K562 (cell line): ENCODE measurements around the gene TMEFF1. TPM values are rescaled to one million over a fixed set of nuclear protein-coding genes. Genes with fewer than 3 reads are reported as not detected.

Experiments used
- ATAC-seq: fragments of 200-7000 bp; cut with Tn5 transposase; 3 replicates; pipeline ENCODE4 v1.9.1; 2020; ENCODE audit warnings: moderate library complexity
- BruUV-seq: library from RNA; stranded (reverse); fragments of 400-500 nt; replicated peaks from 2 replicates; lab custom pipeline; 2021; lab: Mats Ljungman, UMichigan
- CTCF ChIA-PET: fragments of 300-600 bp; formaldehyde crosslinking; extraction: SDS; loops from one replicate; lab custom pipeline; 2021; ENCODE audit warnings: low intra/inter-chr PET ratio; lab: Yijun Ruan, JAX
- POLR2A ChIA-PET: fragments of 300-600, 350-650 bp; sonication (Branson Sonifier 250); formaldehyde crosslinking; extraction: SDS; loops from one replicate; lab custom pipeline; 2021; ENCODE audit warnings: antibody characterized with exemption, inconsistent platforms; lab: Yijun Ruan, JAX
- DNase-seq, 4 experiments: peaks; one replicate each; pipeline versions ENCODE4 v3.0.0 to v3.0.0-alpha.2; 2011 to 2018; ENCODE audit warnings: low spot score in 3 of 4, mixed read lengths in 3 of 4; ENCODE audit errors: extremely low read depth in 1 of 4
- FAIRE-seq: peaks from 2 replicates; lab custom pipeline; 2011; peaks lifted over from hg19 to GRCh38; lab: Jason Lieb, UNC
- H2AFZ ChIP-seq: 2 replicates; pipeline ENCODE4 v1.6.0; 2011; ENCODE audit warnings: low read depth, low read length, control low read depth, inconsistent platforms
- H3K27ac ChIP-seq: fragments of 200-600 bp; 3 replicates; pipeline ENCODE4 v1.8.0; 2011; ENCODE audit warnings: low read depth, mild to moderate bottlenecking, control low read depth, inconsistent platforms, low read length, moderate library complexity, mixed read lengths; ENCODE audit errors: extremely low read depth
- H3K27me3 ChIP-seq, 2 experiments: fragments of 300-600 bp in 1 of 2; 2 replicates in 1 of 2; 3 replicates in 1 of 2; pipeline versions ENCODE4 v1.6.0 to v1.8.0; 2011; ENCODE audit warnings: inconsistent platforms in 2 of 2, low read length in 2 of 2, mild to moderate bottlenecking in 1 of 2, mixed read lengths in 1 of 2, moderate library complexity in 1 of 2; ENCODE audit not compliant: control insufficient read depth in 2 of 2, insufficient read depth in 2 of 2
- H3K36me3 ChIP-seq: fragments of 300-600 bp; 3 replicates; pipeline ENCODE4 v1.8.0; 2011; ENCODE audit warnings: mild to moderate bottlenecking, low read length, inconsistent platforms; ENCODE audit not compliant: control insufficient read depth, insufficient read depth
- H3K4me1 ChIP-seq, 2 experiments: fragments of 200-600 bp in 1 of 2; replicated peaks in 1 of 2; 2 replicates in 1 of 2; 3 replicates in 1 of 2; pipeline versions ENCODE4 v1.5.1 to v1.8.0; 2011; ENCODE audit warnings: inconsistent platforms in 2 of 2, low read length in 2 of 2, mild to moderate bottlenecking in 1 of 2, mixed read lengths in 1 of 2, moderate library complexity in 1 of 2; ENCODE audit not compliant: control insufficient read depth in 2 of 2, insufficient read depth in 2 of 2
- H3K4me2 ChIP-seq: 2 replicates; pipeline ENCODE4 v1.6.1; 2011; ENCODE audit warnings: low read length, control low read depth, inconsistent platforms, mixed read lengths; ENCODE audit not compliant: insufficient read depth
- H3K4me3 ChIP-seq: fragments of 200-600 bp; sonication (generic), shearing (Covaris generic); 2 replicates; pipeline ENCODE4 v1.5.1; 2016; ENCODE audit warnings: control low read depth, inconsistent platforms
- H3K79me2 ChIP-seq: fragments of 200-600 bp; 3 replicates; pipeline ENCODE4 v1.8.0; 2011; ENCODE audit warnings: low read length, inconsistent platforms; ENCODE audit not compliant: control insufficient read depth, insufficient read depth
- H3K9ac ChIP-seq, 2 experiments: 2 replicates each; pipeline versions ENCODE4 v1.6.0 to v1.6.1; 2011; ENCODE audit warnings: low read depth in 2 of 2, low read length in 2 of 2, control low read depth in 1 of 2, inconsistent platforms in 1 of 2, mild to moderate bottlenecking in 1 of 2, mixed read lengths in 1 of 2; ENCODE audit not compliant: insufficient read depth in 1 of 2
- H3K9me1 ChIP-seq: one replicate; pipeline ENCODE4 v1.6.0; 2011; ENCODE audit warnings: inconsistent platforms, mild to moderate bottlenecking, low read length, moderate library complexity; ENCODE audit not compliant: control insufficient read depth, insufficient read depth
- H3K9me3 ChIP-seq: replicated peaks from 2 replicates; pipeline ENCODE4 v1.5.1; 2011; ENCODE audit warnings: low read depth, low read length, inconsistent platforms; ENCODE audit not compliant: control insufficient read depth, insufficient read depth
- H4K20me1 ChIP-seq: replicated peaks from 2 replicates; pipeline ENCODE4 v1.6.1; 2011; ENCODE audit warnings: low read length, inconsistent platforms, mixed read lengths; ENCODE audit not compliant: control insufficient read depth, insufficient read depth
- ATF7 ChIP-seq: fragments of 450-650 bp; IDR thresholded peaks from 2 replicates; pipeline ENCODE4 v1.7.1; 2014; ENCODE audit warnings: mild to moderate bottlenecking, moderate library complexity
- BRCA1 ChIP-seq, 2 experiments: fragments of 450-650 bp in 1 of 2; sonication (generic) in 1 of 2; formaldehyde crosslinking in 1 of 2; IDR thresholded peaks; 2 replicates each; pipeline versions ENCODE4 v1.5.0 to v1.6.1; 2017 to 2020; ENCODE audit warnings: mild to moderate bottlenecking in 1 of 2, missing genetic modification reagents in 1 of 2
- KDM5B ChIP-seq: fragments of 200-600 bp; sonication (generic); IDR thresholded peaks from 2 replicates; pipeline ENCODE4 v1.6.1; 2012; ENCODE audit warnings: low read depth, mild to moderate bottlenecking, moderate library complexity, low read length, control low read depth, inconsistent platforms; ENCODE audit not compliant: insufficient replicate concordance
- KHSRP ChIP-seq: fragments of 450-650 bp; IDR thresholded peaks from 2 replicates; pipeline ENCODE4 v1.6.1; 2017
- KLF10 ChIP-seq: fragments of 250-450 bp; sonication (Bioruptor Pico); IDR thresholded peaks from 2 replicates; pipeline ENCODE4 v1.6.1; 2021; ENCODE audit warnings: matching md5 sums
- KLF6 ChIP-seq: fragments of 250-450 bp; sonication (Bioruptor Pico); IDR thresholded peaks from 2 replicates; pipeline ENCODE4 v1.4.0; 2020; ENCODE audit warnings: mild to moderate bottlenecking, moderate library complexity, borderline replicate concordance
- RBM14 ChIP-seq: fragments of 200-400 bp; formaldehyde crosslinking; IDR thresholded peaks from 2 replicates; pipeline ENCODE4 v1.6.1; 2018; ENCODE audit warnings: low read depth, mild to moderate bottlenecking, low read length, moderate library complexity, borderline replicate concordance; ENCODE audit not compliant: insufficient read depth
- SMAD1 ChIP-seq: fragments of 150-350 bp; IDR thresholded peaks from 2 replicates; pipeline ENCODE4 v1.6.1; 2014; ENCODE audit warnings: low read length, low read depth; ENCODE audit not compliant: partially characterized antibody
- SRSF1 ChIP-seq: fragments of 200-400 bp; formaldehyde crosslinking; IDR thresholded peaks from 2 replicates; pipeline ENCODE4 v1.6.1; 2017; ENCODE audit warnings: mild to moderate bottlenecking, low read depth, low read length, moderate library complexity
- TAF9B ChIP-seq: fragments of 450-650 bp; IDR thresholded peaks from 2 replicates; pipeline ENCODE4 v1.6.1; 2018; ENCODE audit warnings: mild to moderate bottlenecking; ENCODE audit not compliant: partially characterized antibody
- TEAD1 ChIP-seq, 2 experiments: fragments of 450-650 bp in 1 of 2; sonication (generic) in 1 of 2; formaldehyde crosslinking; IDR thresholded peaks; 2 replicates each; pipeline versions ENCODE4 v1.4.0 to v1.8.0; 2020 to 2022; ENCODE audit warnings: mild to moderate bottlenecking in 2 of 2, missing genetic modification reagents in 1 of 2
- U2AF2 ChIP-seq: fragments of 200-400 bp; formaldehyde crosslinking; optimal IDR thresholded peaks from 2 replicates; pipeline ENCODE3; 2017; ENCODE audit warnings: low read depth, mild to moderate bottlenecking, low read length
- ZBTB8A ChIP-seq: fragments of 450-650 bp; IDR thresholded peaks from 2 replicates; pipeline ENCODE4 v1.6.1; 2018; ENCODE audit warnings: mild to moderate bottlenecking, moderate library complexity; ENCODE audit not compliant: partially characterized antibody
- ZC3H8 ChIP-seq: fragments of 450-650 bp; IDR thresholded peaks from 2 replicates; pipeline ENCODE4 v1.6.1; 2017
- ZNF586 ChIP-seq: fragments of 450-650 bp; formaldehyde crosslinking; conservative IDR thresholded peaks from 2 replicates; pipeline ENCODE4 v1.4.0; 2020; ENCODE audit warnings: mild to moderate bottlenecking, moderate library complexity
- ZNF778 ChIP-seq: fragments of 450-650 bp; formaldehyde crosslinking; IDR thresholded peaks from 2 replicates; pipeline ENCODE4 v1.4.0; 2020; ENCODE audit warnings: mild to moderate bottlenecking, moderate library complexity
- WGBS: fragments of 100-300 bp; shearing (Covaris generic); methylation state at CpG from one replicate; pipeline ENCODE4 v1.1.6; 2016; ENCODE audit warnings: low coverage, mixed read lengths; ENCODE audit not compliant: insufficient coverage; ENCODE audit errors: missing lambda C conversion rate; 5-methylcytosine and 5-hydroxymethylcytosine counted together
- in situ Hi-C: fragments of 300-500 bp; cut with MboI; formaldehyde crosslinking; loops from 4 replicates; pipeline ENCODE4 v1.15.0; 2018; ENCODE audit warnings: inconsistent platforms, mixed read lengths
- intact Hi-C: fragments of 100-400 bp; cut with micrococcal nuclease; formaldehyde crosslinking; loops from 2 replicates; pipeline ENCODE4 v1.14.2; 2022
- polyA plus RNA-seq, 8 experiments: library from polyadenylated mRNA; depleted of rRNA in 4 of 8; stranded (reverse) in 5 of 8; unstranded in 3 of 8; fragments of >200 nt; fragmentation: Nextera tagmentation in 2 of 8; fragmentation: Illumina TruSeq in 1 of 8; extraction: Ambion mirVana in 2 of 8; extraction: Trizol in 1 of 8; gene quantifications; 2 replicates each; pipeline versions ENCODE4 v1.2.1 to v1.2.3, GENCODE V29; 2011 to 2014; ENCODE audit warnings: inconsistent platforms in 1 of 8, missing spikeins in 1 of 8
- total RNA-seq, 7 experiments: library from RNA; depleted of rRNA in 6 of 7; stranded (reverse); fragments of >200 nt in 6 of 7; fragmentation: Illumina TruSeq in 2 of 7; extraction: Trizol in 2 of 7; gene quantifications; 2 replicates each; pipeline versions ENCODE4 v1.2.1 to v1.2.3, GENCODE V29; 2011 to 2021; ENCODE audit warnings: low replicate concordance in 1 of 7
- TF ChIP-seq, protein P1 (sequence below): IDR thresholded peaks from 2 replicates; pipeline ENCODE4 v1.6.1; 2014; ENCODE audit warnings: antibody characterized with exemption
- TF ChIP-seq, protein P2 (sequence below): fragments of 250-450 bp; sonication (Bioruptor Pico); IDR thresholded peaks from 2 replicates; pipeline ENCODE4 v1.8.0; 2021; ENCODE audit warnings: moderate library complexity, mild to moderate bottlenecking, inconsistent platforms
- TF ChIP-seq, protein P3 (sequence below): IDR thresholded peaks from 2 replicates; pipeline ENCODE4 v1.6.1; 2016; ENCODE audit warnings: missing genetic modification characterization, missing compliant biosample characterization

Gene TMEFF1
- total and polyA plus RNA-seq, 9 of the 15 experiments (the other 6 are each of a cell fraction or from before 2014, with no cell fraction given): 0.07 to 1.1 (median 0.28) TPM; not detected in 2

DNA sequence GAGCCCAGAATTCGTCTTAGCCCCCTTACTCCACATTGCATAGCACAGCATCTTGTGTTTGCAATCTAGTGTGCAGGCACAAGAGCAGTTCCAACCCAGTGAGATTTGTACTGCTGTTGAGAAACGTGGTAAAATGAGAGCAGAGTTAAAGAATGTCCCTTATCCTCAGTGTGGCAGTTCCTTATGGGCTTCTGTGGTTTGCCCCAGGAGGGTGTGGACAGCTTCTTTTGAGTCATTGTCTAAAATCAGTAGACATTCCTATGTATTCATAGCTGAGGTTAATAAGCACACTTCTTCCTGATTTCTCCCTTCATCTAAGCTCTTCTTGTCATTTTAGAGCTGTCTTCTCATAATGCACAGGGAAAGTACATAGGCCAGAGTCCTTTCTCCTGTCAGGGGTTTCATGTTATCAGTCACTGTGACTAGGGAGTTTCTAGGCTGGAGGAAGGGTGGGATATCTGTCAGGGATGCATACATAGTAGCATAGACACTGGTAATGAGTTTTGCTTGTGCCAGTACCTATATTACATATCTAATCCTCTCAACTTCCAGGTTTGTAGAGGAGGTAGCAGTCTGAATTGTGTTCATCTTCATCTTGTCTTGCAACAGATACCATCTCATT, 102.9 kb downstream of the TMEFF1 start:
- WGBS: 0% methylated on average over 2 of the region's 2 CpGs
- TF ChIP-seq SRSF1 (no peak), ZBTB8A (no peak), KLF10 (CRISPR knock-in tag) (no peak), SMAD1 (no peak), TEAD1 (CRISPR knock-in tag; IDR thresholded peaks at IDR 0.05) (no peak), U2AF2 (no peak), ZC3H8 (no peak), TAF9B (no peak), BRCA1 (IDR thresholded peaks at IDR 0.05) (no peak), BRCA1 (CRISPR knock-in tag; IDR thresholded peaks at IDR 0.05) (no peak), ATF7 (no peak), KLF6 (CRISPR knock-in tag) (no peak), RBM14 (no peak), KHSRP (no peak), ZNF586 (CRISPR knock-in tag) (no peak), ZNF778 (CRISPR knock-in tag) (no peak), KDM5B (no peak)
- TF ChIP-seq, protein P1, sequence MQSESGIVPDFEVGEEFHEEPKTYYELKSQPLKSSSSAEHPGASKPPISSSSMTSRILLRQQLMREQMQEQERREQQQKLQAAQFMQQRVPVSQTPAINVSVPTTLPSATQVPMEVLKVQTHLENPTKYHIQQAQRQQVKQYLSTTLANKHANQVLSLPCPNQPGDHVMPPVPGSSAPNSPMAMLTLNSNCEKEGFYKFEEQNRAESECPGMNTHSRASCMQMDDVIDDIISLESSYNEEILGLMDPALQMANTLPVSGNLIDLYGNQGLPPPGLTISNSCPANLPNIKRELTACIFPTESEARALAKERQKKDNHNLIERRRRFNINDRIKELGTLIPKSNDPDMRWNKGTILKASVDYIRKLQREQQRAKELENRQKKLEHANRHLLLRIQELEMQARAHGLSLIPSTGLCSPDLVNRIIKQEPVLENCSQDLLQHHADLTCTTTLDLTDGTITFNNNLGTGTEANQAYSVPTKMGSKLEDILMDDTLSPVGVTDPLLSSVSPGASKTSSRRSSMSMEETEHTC: no peak
- TF ChIP-seq, protein P2, sequence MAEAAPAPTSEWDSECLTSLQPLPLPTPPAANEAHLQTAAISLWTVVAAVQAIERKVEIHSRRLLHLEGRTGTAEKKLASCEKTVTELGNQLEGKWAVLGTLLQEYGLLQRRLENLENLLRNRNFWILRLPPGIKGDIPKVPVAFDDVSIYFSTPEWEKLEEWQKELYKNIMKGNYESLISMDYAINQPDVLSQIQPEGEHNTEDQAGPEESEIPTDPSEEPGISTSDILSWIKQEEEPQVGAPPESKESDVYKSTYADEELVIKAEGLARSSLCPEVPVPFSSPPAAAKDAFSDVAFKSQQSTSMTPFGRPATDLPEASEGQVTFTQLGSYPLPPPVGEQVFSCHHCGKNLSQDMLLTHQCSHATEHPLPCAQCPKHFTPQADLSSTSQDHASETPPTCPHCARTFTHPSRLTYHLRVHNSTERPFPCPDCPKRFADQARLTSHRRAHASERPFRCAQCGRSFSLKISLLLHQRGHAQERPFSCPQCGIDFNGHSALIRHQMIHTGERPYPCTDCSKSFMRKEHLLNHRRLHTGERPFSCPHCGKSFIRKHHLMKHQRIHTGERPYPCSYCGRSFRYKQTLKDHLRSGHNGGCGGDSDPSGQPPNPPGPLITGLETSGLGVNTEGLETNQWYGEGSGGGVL (CRISPR knock-in tag): no peak
- TF ChIP-seq, protein P3, sequence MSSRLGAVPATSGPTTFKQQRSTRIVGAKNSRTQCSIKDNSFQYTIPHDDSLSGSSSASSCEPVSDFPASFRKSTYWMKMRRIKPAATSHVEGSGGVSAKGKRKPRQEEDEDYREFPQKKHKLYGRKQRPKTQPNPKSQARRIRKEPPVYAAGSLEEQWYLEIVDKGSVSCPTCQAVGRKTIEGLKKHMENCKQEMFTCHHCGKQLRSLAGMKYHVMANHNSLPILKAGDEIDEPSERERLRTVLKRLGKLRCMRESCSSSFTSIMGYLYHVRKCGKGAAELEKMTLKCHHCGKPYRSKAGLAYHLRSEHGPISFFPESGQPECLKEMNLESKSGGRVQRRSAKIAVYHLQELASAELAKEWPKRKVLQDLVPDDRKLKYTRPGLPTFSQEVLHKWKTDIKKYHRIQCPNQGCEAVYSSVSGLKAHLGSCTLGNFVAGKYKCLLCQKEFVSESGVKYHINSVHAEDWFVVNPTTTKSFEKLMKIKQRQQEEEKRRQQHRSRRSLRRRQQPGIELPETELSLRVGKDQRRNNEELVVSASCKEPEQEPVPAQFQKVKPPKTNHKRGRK (tag): no peak
- FAIRE-seq: no peak
- no peaks in the 10 kb centered on the region for H3K9me3 ChIP-seq
- H2AFZ ChIP-seq: no peak overlapping the region
- no TSS peak for BruUV-seq
- DNase-seq: no peak
- H3K27me3 ChIP-seq: no peaks in the 10 kb centered on the region
- POLR2A ChIA-PET: no interaction called here
- no peak overlapping the region for H3K9ac ChIP-seq
- H3K4me1 ChIP-seq: no peaks in the 10 kb centered on the region
- no peaks in the 10 kb centered on the region for H4K20me1 ChIP-seq
- H3K4me2 ChIP-seq: no peak overlapping the region
- CTCF ChIA-PET: no interaction called here
- intact Hi-C loops: no loop called here
- H3K79me2 ChIP-seq: no peaks in the 10 kb centered on the region
- ATAC-seq: no peak
- no peak overlapping the region for H3K4me3 ChIP-seq
- H3K36me3 ChIP-seq: no peaks in the 10 kb centered on the region
- H3K9me1 ChIP-seq: no peaks in the 10 kb centered on the region
- H3K27ac ChIP-seq: no peak overlapping the region
- in situ Hi-C loops: loop anchor here (25.0 kb wide), 2 partner anchors 239 to 539 kb away; no protein-coding TSS in a partner anchor
